T-cell (primary cell): ENCODE results near the gene SPHK1. TPM values are rescaled to one million over a fixed set of nuclear protein-coding genes. Genes with fewer than 3 reads are reported as not detected.

ENCODE experiments used
- ATAC-seq, 4 experiments: fragments of 200-7000 bp in 3 of 4; fragments of 150-1000 bp in 1 of 4; cut with Tn5 transposase; replicated peaks in 1 of 4; 1 replicate in 3 of 4; 2 replicates in 1 of 4; pipeline ENCODE4 v1.10.0; 2021; ENCODE audit warnings: moderate library complexity in 3 of 4, mild to moderate bottlenecking in 2 of 4, moderate number of reproducible peaks in 1 of 4
- CTCF ChIA-PET, 2 donors: fragments of 300-600 bp; sonication (Branson Sonifier 250); formaldehyde crosslinking; loops; one replicate each; lab custom pipeline; 2022; ENCODE audit warnings: antibody characterized with exemption in 2 of 2; lab: Charles Lee
- POLR2A ChIA-PET, 2 donors: fragments of 300-600 bp; sonication (Branson Sonifier 250); formaldehyde crosslinking; loops; one replicate each; lab custom pipeline; 2022; ENCODE audit warnings: antibody characterized with exemption in 2 of 2; lab: Charles Lee
- DNase-seq, 35 experiments: peaks; one replicate each; pipeline versions ENCODE4 v3.0.0 to v3.0.0-alpha.2; 2013 to 2023
- H3K27ac ChIP-seq: one replicate; pipeline ENCODE4 v1.5.1; 2013; ENCODE audit warnings: low read length
- H3K27me3 ChIP-seq, 2 experiments: replicated peaks in 1 of 2; 1 replicate in 1 of 2; 2 replicates in 1 of 2; pipeline versions ENCODE4 v1.6.1 to v1.7.0; 2013; ENCODE audit warnings: low read length in 1 of 2, mixed read lengths in 1 of 2; ENCODE audit not compliant: control insufficient read depth in 2 of 2, insufficient read depth in 2 of 2; ENCODE audit errors: extremely low read depth in 1 of 2
- H3K36me3 ChIP-seq, 2 donors: 1 replicate in 1 of 2; 2 replicates in 1 of 2; pipeline versions ENCODE4 v1.6.1 to v1.7.0; 2013; ENCODE audit warnings: low read length in 1 of 2; ENCODE audit not compliant: control insufficient read depth in 2 of 2, insufficient read depth in 1 of 2; ENCODE audit errors: extremely low read depth in 1 of 2
- H3K4me1 ChIP-seq, 2 experiments: 1 replicate in 1 of 2; 2 replicates in 1 of 2; pipeline versions ENCODE4 v1.6.1 to v1.7.0; 2013; ENCODE audit warnings: low read length in 2 of 2, mixed read lengths in 1 of 2; ENCODE audit not compliant: insufficient read depth in 2 of 2, control insufficient read depth in 1 of 2; ENCODE audit errors: extremely low read depth in 1 of 2
- H3K4me3 ChIP-seq, 2 donors: 1 replicate in 1 of 2; 2 replicates in 1 of 2; pipeline versions ENCODE4 v1.5.1 to v1.7.0; 2013; ENCODE audit warnings: mild to moderate bottlenecking in 2 of 2, low read length in 1 of 2, moderate library complexity in 1 of 2; ENCODE audit not compliant: control insufficient read depth in 1 of 2; ENCODE audit errors: extremely low read depth in 1 of 2
- H3K9me3 ChIP-seq: 2 replicates; pipeline ENCODE4 v1.7.0; 2013
- H3K27ac Mint-ChIP-seq, 2 donors: one replicate each; pipeline ENCODE4 v1.8.0; 2020 to 2021; ENCODE audit warnings: mild to moderate bottlenecking in 2 of 2, mixed read lengths in 2 of 2
- H3K27me3 Mint-ChIP-seq, 2 donors: one replicate each; pipeline ENCODE4 v1.8.0; 2021 to 2022; ENCODE audit warnings: mixed read lengths in 2 of 2
- H3K36me3 Mint-ChIP-seq: one replicate; pipeline ENCODE4 v1.8.0; 2021; ENCODE audit warnings: mixed read lengths
- H3K4me1 Mint-ChIP-seq, 3 donors: one replicate each; pipeline ENCODE4 v1.8.0; 2020 to 2022; ENCODE audit warnings: mixed read lengths in 3 of 3, mild to moderate bottlenecking in 1 of 3
- H3K4me3 Mint-ChIP-seq, 3 donors: one replicate each; pipeline ENCODE4 v1.8.0; 2020 to 2022; ENCODE audit warnings: mild to moderate bottlenecking in 3 of 3, mixed read lengths in 3 of 3, moderate library complexity in 3 of 3
- H3K9me3 Mint-ChIP-seq, 3 donors: one replicate each; pipeline ENCODE4 v1.8.0; 2020 to 2022; ENCODE audit warnings: mixed read lengths in 3 of 3
- WGBS: methylation state at CpG from one replicate; pipeline ENCODE4 v1.1.5; 2013; ENCODE audit warnings: missing lambda C conversion rate; ENCODE audit not compliant: insufficient coverage; 5-methylcytosine and 5-hydroxymethylcytosine counted together
- total RNA-seq, 35 experiments: library from RNA in 6 of 35; stranded (reverse) in 6 of 35; fragments of 120-200 nt in 1 of 35; gene quantifications; one replicate each; pipeline versions ENCODE4 v1.2.1 to v1.2.4 and lab custom pipeline; 2013 to 2026

Gene SPHK1
- total RNA-seq, 5 donors from 2014 or later (not counting 1 experiment from before 2014, with no cell fraction given): 0.70 to 1.6 (median 1.3) TPM

DNA sequence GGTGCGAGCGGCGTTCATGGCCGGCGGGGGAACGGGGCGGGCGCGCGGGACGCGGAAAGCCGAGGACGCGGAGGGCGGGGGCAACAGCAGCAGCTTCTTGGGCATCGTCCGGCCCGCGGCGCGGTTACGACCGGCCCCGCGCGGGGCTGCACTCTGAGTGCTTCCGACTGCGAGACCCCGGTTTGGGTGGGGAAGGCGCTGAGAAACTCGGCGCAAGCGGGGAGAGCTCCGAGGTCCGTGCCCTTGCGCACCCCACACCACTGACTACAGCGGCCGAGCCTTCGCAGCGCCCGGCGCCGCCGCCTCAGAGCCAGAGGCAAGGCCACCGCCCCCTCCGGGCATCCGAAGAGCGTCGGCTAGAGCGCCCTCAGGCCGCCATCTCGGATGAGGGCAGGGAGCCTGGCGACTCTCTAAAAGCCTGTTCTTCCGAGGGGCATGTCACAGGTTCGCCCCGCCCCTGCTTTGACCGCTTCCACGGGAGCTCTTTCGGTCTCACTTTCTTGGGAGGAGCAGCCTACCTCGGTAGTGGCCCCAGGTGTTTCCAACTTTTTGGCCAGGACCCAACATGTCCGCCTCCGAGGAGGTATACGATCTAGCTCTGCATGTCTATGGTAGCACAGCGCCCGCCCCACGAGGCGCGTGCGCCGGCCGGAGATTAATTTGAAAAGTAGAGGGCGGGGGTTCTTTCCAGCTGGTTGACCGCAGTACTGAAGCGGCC is 30.7 kb upstream of the SPHK1 start, which contains the start of gene PRPSAP1:
PRPSAP1 (minus strand) TSS at position 318 of the 718 bp plus-strand sequence; CDS start at position 105, 213 bp downstream.
- H3K36me3 ChIP-seq: peaks cover 0 to 3% of the 10 kb centered on the region in 2 donors
- peaks cover 0 to 7% of the 10 kb centered on the region in 2 experiments for H3K27me3 ChIP-seq
- WGBS: under 1% methylated on average over 56 of the region's 75 CpGs
- H3K4me1 ChIP-seq: peaks cover 0 to 20% of the 10 kb centered on the region in 2 experiments
- ATAC-seq (peak; percentile 94 to 98 (median 96)), DNase-seq (peak; percentile 51 to 89 (median 74))
- Mint-ChIP-seq H3K4me1 (peaks cover 24 to 29% (median 25%) of the 10 kb centered on the region in 3 donors), H3K9me3 (no peaks in the 10 kb centered on the region), H3K27ac (peak within 1 kb of the TSS; percentile 91 to 98), H3K4me3 (peak within 1 kb of the TSS; percentile 85 to 91 (median 90)), H3K27me3 (peaks cover 0 to 1% of the 10 kb centered on the region in 2 donors), H3K36me3 (no peaks in the 10 kb centered on the region)
- H3K9me3 ChIP-seq: no peaks in the 10 kb centered on the region
- CTCF ChIA-PET: interaction anchor here (0.6 to 1.4 kb wide), 7 partner anchors 26 to 703 kb away, joined by 3 to 4 read pairs (median 3); no protein-coding TSS in a partner anchor
- H3K4me3 ChIP-seq: peak within 1 kb of the TSS; percentile 81 to 90
- POLR2A ChIA-PET: interaction anchor here in 1 of 2 donors (0.6 kb wide), 1 partner anchor 89 kb away, joined by 3 read pairs; no protein-coding TSS in a partner anchor
- peak within 1 kb of the TSS; percentile 86 for H3K27ac ChIP-seq

DNA sequence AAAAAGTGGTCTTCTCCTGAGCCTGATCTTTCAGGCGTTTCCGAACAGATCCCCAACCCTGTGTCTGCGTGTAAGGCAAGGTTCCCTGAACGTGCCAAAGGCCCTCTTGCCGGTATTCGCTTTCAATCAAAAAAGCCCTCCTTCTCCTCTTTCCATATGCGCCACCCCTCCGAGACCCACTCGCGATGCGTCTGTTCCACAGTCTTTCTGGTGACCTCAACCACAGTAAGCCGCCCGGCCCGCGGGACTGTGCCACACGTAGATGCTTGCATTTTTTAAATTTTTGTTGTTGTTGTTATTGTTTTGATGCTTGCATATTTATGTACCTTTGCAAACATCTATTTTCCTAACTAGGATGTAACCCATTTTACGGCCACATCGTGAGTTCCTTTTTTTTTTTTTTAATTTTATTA is 30.1 kb upstream of the SPHK1 start:
- POLR2A ChIA-PET: no interaction called here
- peak overlapping the region; percentile 85 to 91 (median 90) for H3K4me3 Mint-ChIP-seq
- peaks cover 0 to 20% of the 10 kb centered on the region in 2 experiments for H3K4me1 ChIP-seq
- H3K9me3 ChIP-seq: no peaks in the 10 kb centered on the region
- CTCF ChIA-PET: interaction anchor here (0.6 to 1.2 kb wide), 3 partner anchors 172 to 703 kb away, joined by 3 read pairs; no protein-coding TSS in a partner anchor
- H3K9me3 Mint-ChIP-seq: no peaks in the 10 kb centered on the region
- peaks cover 0 to 1% of the 10 kb centered on the region in 2 donors for H3K27me3 Mint-ChIP-seq
- H3K4me3 ChIP-seq: peak overlapping the region; percentile 81 to 90
- H3K4me1 Mint-ChIP-seq: peaks cover 24 to 29% (median 25%) of the 10 kb centered on the region in 3 donors
- H3K36me3 Mint-ChIP-seq: no peaks in the 10 kb centered on the region
- H3K27me3 ChIP-seq: peaks cover 0 to 7% of the 10 kb centered on the region in 2 experiments
- peaks cover 0 to 3% of the 10 kb centered on the region in 2 donors for H3K36me3 ChIP-seq
- 0% methylated on average over 6 of the region's 18 CpGs for WGBS
- ATAC-seq (peak in 1 of 4 experiments; percentile 4), DNase-seq (no peak)
- peak overlapping the region; percentile 86 for H3K27ac ChIP-seq
- peak overlapping the region; percentile 91 to 98 for H3K27ac Mint-ChIP-seq

DNA sequence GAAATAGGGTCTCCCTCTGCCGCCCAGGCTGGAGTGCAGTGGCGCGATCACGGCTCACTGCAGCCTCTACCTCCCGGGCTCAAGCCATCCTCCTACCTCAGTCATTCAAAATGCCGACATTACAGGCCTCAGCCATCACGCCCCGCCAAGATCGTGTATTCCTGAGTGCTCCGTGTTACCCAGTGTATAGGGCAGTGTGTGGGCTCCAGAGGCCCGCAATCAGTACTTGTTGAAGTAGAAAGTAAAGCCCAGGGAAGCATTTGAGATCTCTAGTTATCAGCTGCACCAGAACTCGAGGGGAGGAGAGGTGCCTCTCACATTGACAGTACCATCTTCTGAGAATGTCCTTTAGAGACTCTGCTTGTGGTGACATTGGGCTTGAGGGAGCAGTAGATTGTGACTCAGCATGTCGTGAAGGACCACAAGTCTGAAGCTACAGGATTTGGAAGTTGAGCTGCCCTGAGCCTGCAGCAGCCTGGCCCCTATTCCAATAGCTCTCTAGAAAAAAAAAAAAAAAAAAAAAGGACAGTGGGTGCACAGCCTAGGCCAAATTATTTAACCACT is 29.6 kb upstream of the SPHK1 start:
- Mint-ChIP-seq H3K27ac (no peak overlapping the region), H3K36me3 (no peaks in the 10 kb centered on the region), H3K9me3 (no peaks in the 10 kb centered on the region), H3K4me1 (peaks cover 24 to 29% (median 25%) of the 10 kb centered on the region in 3 donors), H3K4me3 (peak overlapping the region; percentile 57 to 90 (median 85)), H3K27me3 (peaks cover 0 to 1% of the 10 kb centered on the region in 2 donors)
- Histone ChIP-seq H3K9me3 (no peaks in the 10 kb centered on the region), H3K27ac (no peak overlapping the region), H3K36me3 (peaks cover 0 to 3% of the 10 kb centered on the region in 2 donors), H3K27me3 (peaks cover 0 to 7% of the 10 kb centered on the region in 2 experiments), H3K4me1 (peaks cover 0 to 20% of the 10 kb centered on the region in 2 experiments), H3K4me3 (no peak overlapping the region)
- ATAC-seq: no peak
- ChIA-PET POLR2A (interaction anchor here (0.6 kb wide), 2 partner anchors 11 to 831 kb away, joined by 3 to 4 read pairs; no protein-coding TSS in a partner anchor), CTCF (interaction anchor here (0.6 to 1.2 kb wide), 3 partner anchors 173 to 995 kb away, joined by 3 to 12 read pairs (median 3); no protein-coding TSS in a partner anchor)
- WGBS: 68% methylated on average over 3 of the region's 13 CpGs
- DNase-seq: no peak

DNA sequence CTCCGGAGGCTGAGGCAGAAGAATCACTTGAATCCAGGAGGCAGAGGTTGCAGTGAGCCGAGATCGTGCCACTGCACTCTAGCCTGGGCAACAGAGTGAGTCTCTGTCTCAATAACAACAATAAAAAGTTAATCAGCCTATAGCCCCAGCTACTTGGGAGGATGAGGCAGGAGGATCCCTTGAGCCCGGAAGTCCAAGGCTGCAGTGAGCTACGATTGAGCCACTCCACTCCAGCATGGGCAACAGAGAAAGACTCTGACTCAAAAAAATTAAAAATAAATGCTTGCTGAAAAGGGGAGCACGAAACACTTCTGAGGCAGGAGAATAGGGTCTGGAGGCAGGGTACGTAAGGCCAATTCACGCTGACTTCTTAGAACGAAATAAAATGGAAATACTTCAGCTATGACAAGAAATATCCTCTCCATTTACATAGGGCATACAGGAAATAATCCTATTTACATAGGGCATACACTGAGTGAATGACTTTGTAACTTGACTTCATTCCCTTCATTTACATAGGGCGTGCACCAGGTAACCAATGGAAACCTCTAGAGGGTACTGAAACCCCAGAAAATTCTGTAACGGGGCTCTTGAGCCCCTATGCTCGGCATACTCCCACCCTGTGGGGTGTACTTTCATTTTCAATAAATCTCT is 27.5 kb upstream of the SPHK1 start:
- ATAC-seq (no peak), DNase-seq (no peak)
- 81% methylated on average over 4 of the region's 12 CpGs for whole genome bisulfite sequencing
- Histone ChIP-seq H3K4me3 (no peak overlapping the region), H3K4me1 (peaks cover 0 to 20% of the 10 kb centered on the region in 2 experiments), H3K27me3 (peaks cover 0 to 9% of the 10 kb centered on the region in 2 experiments), H3K9me3 (no peaks in the 10 kb centered on the region), H3K27ac (no peak overlapping the region), H3K36me3 (no peaks in the 10 kb centered on the region)
- Mint-ChIP-seq H3K36me3 (no peaks in the 10 kb centered on the region), H3K4me3 (no peak overlapping the region), H3K9me3 (no peaks in the 10 kb centered on the region), H3K4me1 (peaks cover 16 to 20% (median 16%) of the 10 kb centered on the region in 3 donors), H3K27me3 (peaks cover 0 to 1% of the 10 kb centered on the region in 2 donors), H3K27ac (no peak overlapping the region)
- ChIA-PET POLR2A (no interaction called here), CTCF (no interaction called here)

DNA sequence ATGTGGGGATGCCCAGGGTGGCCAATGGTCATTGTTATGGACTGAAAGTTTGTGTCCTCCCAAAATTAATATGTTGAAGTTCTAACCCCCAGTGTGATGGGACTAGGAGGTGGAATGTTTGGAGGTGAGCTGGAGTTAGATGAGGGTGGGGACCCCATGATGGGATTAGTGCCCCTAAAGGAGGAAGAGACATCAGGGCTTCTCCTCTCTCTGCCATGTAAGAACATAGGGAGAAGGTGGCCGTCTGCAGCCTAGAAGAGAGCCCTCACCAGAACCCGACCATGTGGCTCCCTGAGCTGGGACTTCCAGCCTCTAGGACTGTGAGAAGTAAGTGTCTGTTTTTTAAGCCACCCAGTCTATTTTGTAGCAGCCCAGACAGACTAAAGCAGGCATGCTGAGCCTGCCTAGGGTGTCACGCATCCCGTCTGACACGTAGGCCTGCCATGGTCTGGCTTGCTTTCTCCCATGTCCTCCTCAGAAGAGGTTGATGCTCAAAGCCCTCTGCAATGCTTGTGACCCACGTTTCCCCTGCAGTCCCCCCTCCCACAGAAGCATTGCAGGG is 26.7 kb upstream of the SPHK1 start:
- DNase-seq (no peak), ATAC-seq (no peak)
- Mint-ChIP-seq H3K4me1 (peaks cover 11 to 15% (median 12%) of the 10 kb centered on the region in 3 donors), H3K36me3 (no peaks in the 10 kb centered on the region), H3K4me3 (no peak overlapping the region), H3K27ac (no peak overlapping the region), H3K27me3 (peaks cover 0 to 1% of the 10 kb centered on the region in 2 donors), H3K9me3 (no peaks in the 10 kb centered on the region)
- H3K9me3 ChIP-seq: no peaks in the 10 kb centered on the region
- no peaks in the 10 kb centered on the region for H3K36me3 ChIP-seq
- H3K27me3 ChIP-seq: peaks cover 0 to 9% of the 10 kb centered on the region in 2 experiments
- POLR2A ChIA-PET: no interaction called here
- H3K4me1 ChIP-seq: peaks cover 0 to 14% of the 10 kb centered on the region in 2 experiments
- CTCF ChIA-PET: interaction anchor here in 1 of 2 donors (0.5 to 0.7 kb wide), 2 partner anchors 18 to 377 kb away, joined by 3 to 5 read pairs; no protein-coding TSS in a partner anchor
- H3K4me3 ChIP-seq: no peak overlapping the region
- 80% methylated on average over 1 of the region's 6 CpGs for WGBS
- H3K27ac ChIP-seq: no peak overlapping the region
